GM23338 (cell line): ENCODE measurements around the gene SMARCA2. TPM values are rescaled to one million over a fixed set of nuclear protein-coding genes. Genes with fewer than 3 reads are reported as not detected.
A peak's percentile ranks its signal among the peaks of the same experiment; 100 is the strongest.

Experiments used
- ATAC-seq: fragments of 200-7000 bp; cut with Tn5 transposase; 3 replicates; pipeline ENCODE4 v1.9.1; 2020
- DNase-seq: peaks from one replicate; pipeline ENCODE4 v3.0.0-alpha.2; 2015; ENCODE audit warnings: low spot score
- H2AFZ ChIP-seq: fragments of 200-600 bp; sonication (generic); 2 replicates; pipeline ENCODE4 v1.8.0; 2016; ENCODE audit warnings: antibody characterized with exemption, mild to moderate bottlenecking, moderate library complexity
- H3F3A ChIP-seq: fragments of 200-600 bp; sonication (generic); replicated peaks from 2 replicates; pipeline ENCODE4 v1.8.0; 2017; ENCODE audit warnings: antibody characterized with exemption, mixed run types, low read depth
- H3K27ac ChIP-seq: fragments of 200-600 bp; sonication (generic); 2 replicates; pipeline ENCODE4 v1.6.1; 2016; ENCODE audit warnings: low read depth
- H3K27me3 ChIP-seq: fragments of 200-600 bp; sonication (generic); 2 replicates; pipeline ENCODE4 v1.8.0; 2016; ENCODE audit warnings: mild to moderate bottlenecking, mixed run types, moderate library complexity; ENCODE audit not compliant: insufficient read depth
- H3K36me3 ChIP-seq: fragments of 200-600 bp; sonication (generic); 2 replicates; pipeline ENCODE4 v1.8.0; 2016; ENCODE audit warnings: mild to moderate bottlenecking; ENCODE audit not compliant: insufficient read depth
- H3K4me1 ChIP-seq: fragments of 200-600 bp; sonication (generic); 2 replicates; pipeline ENCODE4 v1.8.0; 2016; ENCODE audit warnings: mild to moderate bottlenecking, moderate library complexity; ENCODE audit not compliant: insufficient read depth
- H3K4me2 ChIP-seq: fragments of 200-600 bp; sonication (generic); 2 replicates; pipeline ENCODE4 v1.7.1; 2017; ENCODE audit warnings: mixed run types
- H3K4me3 ChIP-seq: fragments of 200-600 bp; sonication (generic); 2 replicates; pipeline ENCODE4 v1.6.1; 2016; ENCODE audit warnings: mixed run types
- H3K79me2 ChIP-seq: fragments of 200-600 bp; sonication (generic); replicated peaks from 2 replicates; pipeline ENCODE4 v1.8.0; 2017; ENCODE audit warnings: mild to moderate bottlenecking; ENCODE audit not compliant: insufficient read depth
- H3K9me2 ChIP-seq: fragments of 200-600 bp; sonication (generic); 2 replicates; pipeline ENCODE4 v1.8.0; 2017; ENCODE audit not compliant: insufficient read depth
- H4K20me1 ChIP-seq: fragments of 200-600 bp; sonication (generic); replicated peaks from 2 replicates; pipeline ENCODE4 v1.8.0; 2017; ENCODE audit warnings: mild to moderate bottlenecking; ENCODE audit not compliant: insufficient read depth
- H3K27ac Mint-ChIP-seq: 2 replicates; pipeline ENCODE4 v1.8.0; 2020; ENCODE audit warnings: inconsistent platforms, mild to moderate bottlenecking, moderate library complexity, mixed read lengths
- H3K27me3 Mint-ChIP-seq: 3 replicates; pipeline ENCODE4 v1.8.0; 2022; ENCODE audit warnings: low read depth, mild to moderate bottlenecking, moderate library complexity, mixed read lengths, inconsistent platforms; ENCODE audit not compliant: insufficient read depth, poor library complexity
- H3K36me3 Mint-ChIP-seq: 3 replicates; pipeline ENCODE4 v1.8.0; 2021; ENCODE audit warnings: low read depth, mild to moderate bottlenecking, inconsistent platforms, moderate library complexity, mixed read lengths
- H3K4me1 Mint-ChIP-seq: 3 replicates; pipeline ENCODE4 v1.8.0; 2020; ENCODE audit warnings: mild to moderate bottlenecking, inconsistent platforms, mixed read lengths
- H3K4me3 Mint-ChIP-seq: 3 replicates; pipeline ENCODE4 v1.8.0; 2021; ENCODE audit warnings: moderate library complexity, mild to moderate bottlenecking, inconsistent platforms, mixed read lengths
- H3K9me3 Mint-ChIP-seq: 3 replicates; pipeline ENCODE4 v1.8.0; 2020; ENCODE audit warnings: moderate library complexity, mild to moderate bottlenecking, inconsistent platforms, mixed read lengths
- CTCF ChIP-seq, 2 experiments: fragments of 200-600 bp in 1 of 2; sonication (generic) in 1 of 2; conservative IDR thresholded peaks; 2 replicates each; pipeline versions ENCODE4 v1.5.1 to v1.6.1; 2016 to 2017; ENCODE audit warnings: antibody characterized with exemption in 2 of 2, low read depth in 2 of 2, mild to moderate bottlenecking in 2 of 2, moderate library complexity in 1 of 2
- ETS1 ChIP-seq: IDR thresholded peaks from 2 replicates; pipeline ENCODE4 v1.6.1; 2016; ENCODE audit warnings: antibody characterized with exemption
- EZH2 ChIP-seq: fragments of 200-600 bp; sonication (generic); IDR thresholded peaks from one replicate; pipeline ENCODE4 v1.8.0; 2017; ENCODE audit warnings: antibody characterized with exemption, mild to moderate bottlenecking, low read depth; ENCODE audit not compliant: unreplicated experiment
- JUNB ChIP-seq: IDR thresholded peaks from one replicate; pipeline ENCODE4 v1.6.1; 2016; ENCODE audit warnings: antibody characterized with exemption; ENCODE audit not compliant: unreplicated experiment
- NANOG ChIP-seq: IDR thresholded peaks from 2 replicates; pipeline ENCODE4 v1.6.1; 2016; ENCODE audit warnings: antibody characterized with exemption, borderline replicate concordance
- REST ChIP-seq: IDR thresholded peaks from one replicate; pipeline ENCODE4 v1.6.1; 2018; ENCODE audit warnings: antibody characterized with exemption; ENCODE audit not compliant: unreplicated experiment
- STAT1 ChIP-seq: IDR thresholded peaks from one replicate; pipeline ENCODE4 v1.6.1; 2016; ENCODE audit warnings: antibody characterized with exemption; ENCODE audit not compliant: unreplicated experiment
- ZNF462 ChIP-seq: fragments of 250-450 bp; sonication (Bioruptor Pico); IDR thresholded peaks from 2 replicates; pipeline ENCODE4 v1.5.0; 2020; ENCODE audit warnings: mild to moderate bottlenecking, moderate library complexity
- polyA plus RNA-seq: library from polyadenylated mRNA; unstranded; fragments of >200 nt; fragmentation: Nextera tagmentation; extraction: Ambion mirVana; gene quantifications from 2 replicates; pipeline ENCODE4 v1.2.1, GENCODE V29; 2016
- total RNA-seq: library from RNA; depleted of rRNA; stranded (reverse); fragments of >200 nt; shearing (Covaris generic); gene quantifications from 2 replicates; pipeline ENCODE4 v1.2.3, GENCODE V29; 2014

Gene SMARCA2
- total and polyA plus RNA-seq, 2 experiments from 2014 or later: 21.7 to 21.9 TPM

- TF ChIP-seq ETS1: no peak
- TF ChIP-seq NANOG: no peak
These were observed 7.4 kb downstream of the SMARCA2 start (continued) for GRCh38 chr9:2022560-2022959.

GRCh38 chr9:2023042-2023441 is 7.9 kb downstream of the SMARCA2 start:
- peak; percentile 39 for ATAC-seq
- peaks cover 28% of the 10 kb centered on the region for H3K27me3 ChIP-seq
- no peaks in the 10 kb centered on the region; the same call in 2 of the 3 replicates for H3K36me3 Mint-ChIP-seq
- H3K27ac Mint-ChIP-seq: no peak overlapping the region
- peaks cover 13% of the 10 kb centered on the region for H3K79me2 ChIP-seq
- peaks cover 61% of the 10 kb centered on the region for H3K4me1 ChIP-seq
- H3K4me2 ChIP-seq: no peak overlapping the region
- peaks cover 61% of the 10 kb centered on the region for H3K4me1 Mint-ChIP-seq
- no peaks in the 10 kb centered on the region for H3F3A ChIP-seq
- DNase-seq: no peak
- TF ChIP-seq STAT1 (no peak), REST (no peak), EZH2 (no peak)
- H3K4me3 Mint-ChIP-seq: no peak overlapping the region
- no peak overlapping the region for H3K27ac ChIP-seq
- H3K36me3 ChIP-seq: no peaks in the 10 kb centered on the region
- no peak overlapping the region for H3K4me3 ChIP-seq
- H2AFZ ChIP-seq: no peak overlapping the region
- H4K20me1 ChIP-seq: no peaks in the 10 kb centered on the region
- no peaks in the 10 kb centered on the region for H3K9me3 Mint-ChIP-seq
- H3K9me2 ChIP-seq: 0 out of 2 replicates have a peak, but pooled peaks cover 3% of the 10 kb centered on the region
- H3K27me3 Mint-ChIP-seq: peaks cover 28% of the 10 kb centered on the region

GRCh38 chr9:2023532-2023931 is 8.4 kb downstream of the SMARCA2 start:
- Mint-ChIP-seq H3K4me1 (peaks cover 56% of the 10 kb centered on the region), H3K27ac (no peak overlapping the region), H3K4me3 (no peak overlapping the region), H3K27me3 (peaks cover 23% of the 10 kb centered on the region), H3K36me3 (no peaks in the 10 kb centered on the region; the same call in 2 of the 3 replicates), H3K9me3 (no peaks in the 10 kb centered on the region)
- Histone ChIP-seq H2AFZ (no peak overlapping the region), H3K79me2 (peaks cover 13% of the 10 kb centered on the region), H3K36me3 (no peaks in the 10 kb centered on the region), H3F3A (no peaks in the 10 kb centered on the region), H4K20me1 (no peaks in the 10 kb centered on the region), H3K9me2 (0 out of 2 replicates have a peak, but pooled peaks cover 3% of the 10 kb centered on the region), H3K4me1 (peaks cover 56% of the 10 kb centered on the region), H3K27me3 (peaks cover 23% of the 10 kb centered on the region), H3K27ac (no peak overlapping the region), H3K4me2 (no peak overlapping the region), H3K4me3 (no peak overlapping the region)
- ATAC-seq: no peak
- no peak for DNase-seq
- TF ChIP-seq ZNF462 (CRISPR knock-in tag) (no peak), JUNB (no peak), NANOG (no peak), CTCF (conservative IDR thresholded peaks at IDR 0.05; ENCODE audit: low read depth in 2 of 2) (no peak)
